Lower leg skin (tissue), 3 donors: ENCODE results near the gene PALB2.

Source experiments
- POLR2A ChIP-seq, 2 donors: fragments of 450-650 bp; IDR thresholded peaks; one replicate each; pipeline ENCODE4 v1.6.1; 2016 to 2017; ENCODE audit warnings: antibody characterized with exemption in 2 of 2, mild to moderate bottlenecking in 1 of 2, moderate library complexity in 1 of 2
- TF ChIP-seq, protein P1 (sequence below), 3 donors: fragments of 450-650 bp; IDR thresholded peaks; one replicate each; pipeline ENCODE4 v1.5.1; 2016; ENCODE audit warnings: antibody characterized with exemption in 3 of 3, mild to moderate bottlenecking in 3 of 3, moderate library complexity in 2 of 3

DNA sequence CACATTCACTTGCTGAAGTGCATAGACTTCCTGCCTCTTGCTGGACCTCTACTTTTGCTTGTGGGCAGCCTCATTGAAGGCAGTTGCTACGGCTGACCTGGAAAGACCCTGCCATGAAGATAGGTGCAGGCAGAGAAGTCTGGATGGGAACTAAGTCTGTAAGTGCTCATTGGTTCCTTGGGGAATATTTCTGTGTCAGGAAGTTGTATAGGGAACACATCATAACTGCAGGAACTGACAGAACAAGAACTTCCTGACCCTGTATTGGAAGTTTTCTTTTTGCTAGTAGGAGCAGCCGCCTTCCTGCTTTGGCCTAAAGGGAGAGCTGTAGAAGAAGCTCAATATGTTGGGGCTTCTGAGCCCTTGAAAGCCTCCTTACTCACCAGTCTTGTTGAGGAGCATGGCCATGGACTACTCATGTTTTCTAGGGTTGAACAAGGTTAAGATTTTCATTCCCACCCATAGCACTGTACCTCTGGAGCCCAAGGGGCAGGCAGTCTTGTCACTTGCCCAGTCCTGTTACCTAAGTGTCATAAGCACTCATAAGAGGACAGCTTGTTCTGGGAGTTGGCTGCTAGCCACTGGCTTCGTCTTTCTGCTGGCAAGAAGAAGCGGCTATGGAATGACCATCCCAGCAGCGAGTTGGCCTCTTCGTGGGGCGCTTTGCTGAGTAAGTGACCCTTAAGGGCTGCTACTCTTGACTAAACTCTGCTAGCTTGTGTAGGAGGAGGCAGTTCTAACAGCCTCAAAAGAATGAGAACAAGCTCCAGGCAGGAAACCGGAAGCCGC is 76.3 kb downstream of the PALB2 start:
- TF ChIP-seq, protein P1, sequence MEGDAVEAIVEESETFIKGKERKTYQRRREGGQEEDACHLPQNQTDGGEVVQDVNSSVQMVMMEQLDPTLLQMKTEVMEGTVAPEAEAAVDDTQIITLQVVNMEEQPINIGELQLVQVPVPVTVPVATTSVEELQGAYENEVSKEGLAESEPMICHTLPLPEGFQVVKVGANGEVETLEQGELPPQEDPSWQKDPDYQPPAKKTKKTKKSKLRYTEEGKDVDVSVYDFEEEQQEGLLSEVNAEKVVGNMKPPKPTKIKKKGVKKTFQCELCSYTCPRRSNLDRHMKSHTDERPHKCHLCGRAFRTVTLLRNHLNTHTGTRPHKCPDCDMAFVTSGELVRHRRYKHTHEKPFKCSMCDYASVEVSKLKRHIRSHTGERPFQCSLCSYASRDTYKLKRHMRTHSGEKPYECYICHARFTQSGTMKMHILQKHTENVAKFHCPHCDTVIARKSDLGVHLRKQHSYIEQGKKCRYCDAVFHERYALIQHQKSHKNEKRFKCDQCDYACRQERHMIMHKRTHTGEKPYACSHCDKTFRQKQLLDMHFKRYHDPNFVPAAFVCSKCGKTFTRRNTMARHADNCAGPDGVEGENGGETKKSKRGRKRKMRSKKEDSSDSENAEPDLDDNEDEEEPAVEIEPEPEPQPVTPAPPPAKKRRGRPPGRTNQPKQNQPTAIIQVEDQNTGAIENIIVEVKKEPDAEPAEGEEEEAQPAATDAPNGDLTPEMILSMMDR (IDR thresholded peaks at IDR 0.05): no peak
- no peak for TF ChIP-seq POLR2A (IDR thresholded peaks at IDR 0.05)
